K562 (cell line): ENCODE data around the gene SART1. TPM values are rescaled to one million over a fixed set of nuclear protein-coding genes. Genes with fewer than 3 reads are reported as not detected.

ENCODE experiments used
- ATAC-seq: fragments of 200-7000 bp; cut with Tn5 transposase; 3 replicates; pipeline ENCODE4 v1.9.1; 2020; ENCODE audit warnings: moderate library complexity
- BruUV-seq: library from RNA; stranded (reverse); fragments of 400-500 nt; replicated peaks from 2 replicates; lab custom pipeline; 2021; lab: Mats Ljungman, UMichigan
- CTCF ChIA-PET: fragments of 300-600 bp; formaldehyde crosslinking; extraction: SDS; loops from one replicate; lab custom pipeline; 2021; ENCODE audit warnings: low intra/inter-chr PET ratio; lab: Yijun Ruan, JAX
- POLR2A ChIA-PET: fragments of 300-600, 350-650 bp; sonication (Branson Sonifier 250); formaldehyde crosslinking; extraction: SDS; loops from one replicate; lab custom pipeline; 2021; ENCODE audit warnings: antibody characterized with exemption, inconsistent platforms; lab: Yijun Ruan, JAX
- DNase-seq, 4 experiments: peaks; one replicate each; pipeline versions ENCODE4 v3.0.0 to v3.0.0-alpha.2; 2011 to 2018; ENCODE audit warnings: low spot score in 3 of 4, mixed read lengths in 3 of 4; ENCODE audit errors: extremely low read depth in 1 of 4
- FAIRE-seq: peaks from 2 replicates; lab custom pipeline; 2011; peaks lifted over from hg19 to GRCh38; lab: Jason Lieb, UNC
- H2AFZ ChIP-seq: 2 replicates; pipeline ENCODE4 v1.6.0; 2011; ENCODE audit warnings: low read depth, low read length, control low read depth, inconsistent platforms
- H3K27ac ChIP-seq: fragments of 200-600 bp; 3 replicates; pipeline ENCODE4 v1.8.0; 2011; ENCODE audit warnings: low read depth, mild to moderate bottlenecking, control low read depth, inconsistent platforms, low read length, moderate library complexity, mixed read lengths; ENCODE audit errors: extremely low read depth
- H3K27me3 ChIP-seq, 2 experiments: fragments of 300-600 bp in 1 of 2; 2 replicates in 1 of 2; 3 replicates in 1 of 2; pipeline versions ENCODE4 v1.6.0 to v1.8.0; 2011; ENCODE audit warnings: inconsistent platforms in 2 of 2, low read length in 2 of 2, mild to moderate bottlenecking in 1 of 2, mixed read lengths in 1 of 2, moderate library complexity in 1 of 2; ENCODE audit not compliant: control insufficient read depth in 2 of 2, insufficient read depth in 2 of 2
- H3K36me3 ChIP-seq: fragments of 300-600 bp; 3 replicates; pipeline ENCODE4 v1.8.0; 2011; ENCODE audit warnings: mild to moderate bottlenecking, low read length, inconsistent platforms; ENCODE audit not compliant: control insufficient read depth, insufficient read depth
- H3K4me1 ChIP-seq, 2 experiments: fragments of 200-600 bp in 1 of 2; replicated peaks in 1 of 2; 2 replicates in 1 of 2; 3 replicates in 1 of 2; pipeline versions ENCODE4 v1.5.1 to v1.8.0; 2011; ENCODE audit warnings: inconsistent platforms in 2 of 2, low read length in 2 of 2, mild to moderate bottlenecking in 1 of 2, mixed read lengths in 1 of 2, moderate library complexity in 1 of 2; ENCODE audit not compliant: control insufficient read depth in 2 of 2, insufficient read depth in 2 of 2
- H3K4me2 ChIP-seq: 2 replicates; pipeline ENCODE4 v1.6.1; 2011; ENCODE audit warnings: low read length, control low read depth, inconsistent platforms, mixed read lengths; ENCODE audit not compliant: insufficient read depth
- H3K4me3 ChIP-seq: fragments of 200-600 bp; sonication (generic), shearing (Covaris generic); 2 replicates; pipeline ENCODE4 v1.5.1; 2016; ENCODE audit warnings: control low read depth, inconsistent platforms
- H3K79me2 ChIP-seq: fragments of 200-600 bp; 3 replicates; pipeline ENCODE4 v1.8.0; 2011; ENCODE audit warnings: low read length, inconsistent platforms; ENCODE audit not compliant: control insufficient read depth, insufficient read depth
- H3K9ac ChIP-seq, 2 experiments: 2 replicates each; pipeline versions ENCODE4 v1.6.0 to v1.6.1; 2011; ENCODE audit warnings: low read depth in 2 of 2, low read length in 2 of 2, control low read depth in 1 of 2, inconsistent platforms in 1 of 2, mild to moderate bottlenecking in 1 of 2, mixed read lengths in 1 of 2; ENCODE audit not compliant: insufficient read depth in 1 of 2
- H3K9me1 ChIP-seq: one replicate; pipeline ENCODE4 v1.6.0; 2011; ENCODE audit warnings: inconsistent platforms, mild to moderate bottlenecking, low read length, moderate library complexity; ENCODE audit not compliant: control insufficient read depth, insufficient read depth
- H3K9me3 ChIP-seq: replicated peaks from 2 replicates; pipeline ENCODE4 v1.5.1; 2011; ENCODE audit warnings: low read depth, low read length, inconsistent platforms; ENCODE audit not compliant: control insufficient read depth, insufficient read depth
- H4K20me1 ChIP-seq: replicated peaks from 2 replicates; pipeline ENCODE4 v1.6.1; 2011; ENCODE audit warnings: low read length, inconsistent platforms, mixed read lengths; ENCODE audit not compliant: control insufficient read depth, insufficient read depth
- ADNP ChIP-seq: fragments of 200-800 bp; sonication (Bioruptor generic); IDR thresholded peaks from 2 replicates; pipeline ENCODE4 v1.6.1; 2016; ENCODE audit warnings: missing genetic modification characterization, missing compliant biosample characterization
- ARID1B ChIP-seq: fragments of 450-650 bp; IDR thresholded peaks from 2 replicates; pipeline ENCODE4 v1.6.1; 2016; ENCODE audit warnings: antibody characterized with exemption, mild to moderate bottlenecking, inconsistent platforms
- ARNT ChIP-seq, 2 experiments: fragments of 450-650 bp; IDR thresholded peaks; 2 replicates each; pipeline ENCODE4 v1.6.1; 2016; ENCODE audit warnings: mild to moderate bottlenecking in 1 of 2
- CREB1 ChIP-seq, 2 experiments: sonication (generic) in 1 of 2; formaldehyde crosslinking in 1 of 2; IDR thresholded peaks; 2 replicates each; pipeline versions ENCODE4 v1.6.1 to v1.8.0; 2012 to 2022; ENCODE audit warnings: inconsistent platforms in 1 of 2, mild to moderate bottlenecking in 1 of 2, missing genetic modification reagents in 1 of 2, moderate library complexity in 1 of 2
- LARP7 ChIP-seq: fragments of 450-650 bp; IDR thresholded peaks from 2 replicates; pipeline ENCODE4 v1.6.1; 2016
- MLLT1 ChIP-seq, 2 experiments: fragments of 450-650 bp; IDR thresholded peaks; 2 replicates each; pipeline ENCODE4 v1.6.1; 2016
- NFATC3 ChIP-seq: fragments of 450-650 bp; IDR thresholded peaks from 2 replicates; pipeline ENCODE4 v1.6.1; 2017; ENCODE audit warnings: mild to moderate bottlenecking
- SAP30 ChIP-seq: fragments of 200-600 bp; sonication (generic); IDR thresholded peaks from 2 replicates; pipeline ENCODE4 v1.6.1; 2012; ENCODE audit warnings: borderline replicate concordance, low read depth, mild to moderate bottlenecking, moderate library complexity, low read length, control low read depth, inconsistent platforms; ENCODE audit not compliant: insufficient read depth, poor library complexity, severe bottlenecking
- SMARCA4 ChIP-seq: fragments of 450-650 bp; IDR thresholded peaks from 2 replicates; pipeline ENCODE4 v1.6.1; 2016
- SNAPC5 ChIP-seq: fragments of 250-450 bp; sonication (Bioruptor Pico); IDR thresholded peaks from 2 replicates; pipeline ENCODE4 v1.8.0; 2021; ENCODE audit warnings: moderate library complexity, mild to moderate bottlenecking, inconsistent platforms
- ZFP91 ChIP-seq: sonication (generic); formaldehyde crosslinking; IDR thresholded peaks from 2 replicates; pipeline ENCODE4 v1.8.0; 2022; ENCODE audit warnings: mild to moderate bottlenecking, missing genetic modification reagents
- ZNF644 ChIP-seq: fragments of 200-800 bp; sonication (Bioruptor generic); IDR thresholded peaks from 2 replicates; pipeline ENCODE4 v1.6.1; 2016; ENCODE audit warnings: low read depth, missing genetic modification characterization, missing compliant biosample characterization
- ZNF655 ChIP-seq: fragments of 250-450 bp; sonication (Bioruptor Pico); IDR thresholded peaks from 2 replicates; pipeline ENCODE4 v1.5.0; 2021
- WGBS: fragments of 100-300 bp; shearing (Covaris generic); methylation state at CpG from one replicate; pipeline ENCODE4 v1.1.6; 2016; ENCODE audit warnings: low coverage, mixed read lengths; ENCODE audit not compliant: insufficient coverage; ENCODE audit errors: missing lambda C conversion rate; 5-methylcytosine and 5-hydroxymethylcytosine counted together
- in situ Hi-C: fragments of 300-500 bp; cut with MboI; formaldehyde crosslinking; loops from 4 replicates; pipeline ENCODE4 v1.15.0; 2018; ENCODE audit warnings: inconsistent platforms, mixed read lengths
- intact Hi-C: fragments of 100-400 bp; cut with micrococcal nuclease; formaldehyde crosslinking; loops from 2 replicates; pipeline ENCODE4 v1.14.2; 2022
- polyA plus RNA-seq, 8 experiments: library from polyadenylated mRNA; depleted of rRNA in 4 of 8; stranded (reverse) in 5 of 8; unstranded in 3 of 8; fragments of >200 nt; fragmentation: Nextera tagmentation in 2 of 8; fragmentation: Illumina TruSeq in 1 of 8; extraction: Ambion mirVana in 2 of 8; extraction: Trizol in 1 of 8; gene quantifications; 2 replicates each; pipeline versions ENCODE4 v1.2.1 to v1.2.3, GENCODE V29; 2011 to 2014; ENCODE audit warnings: inconsistent platforms in 1 of 8, missing spikeins in 1 of 8
- total RNA-seq, 7 experiments: library from RNA; depleted of rRNA in 6 of 7; stranded (reverse); fragments of >200 nt in 6 of 7; fragmentation: Illumina TruSeq in 2 of 7; extraction: Trizol in 2 of 7; gene quantifications; 2 replicates each; pipeline versions ENCODE4 v1.2.1 to v1.2.3, GENCODE V29; 2011 to 2021; ENCODE audit warnings: low replicate concordance in 1 of 7

The SART1 gene
- total and polyA plus RNA-seq, 9 of the 15 experiments (the other 6 are each of a cell fraction or from before 2014, with no cell fraction given), result 4.8 to 84.1 (median 31.7) TPM

GRCh38 chr11:65960824-65961266 lies 689 bp upstream of the SART1 start:
- H3K4me2 ChIP-seq, result peak overlapping the region; percentile 98
- no peaks in the 10 kb centered on the region for H3K9me3 ChIP-seq
- peak overlapping the region; percentile 100 for H3K4me3 ChIP-seq
- peak overlapping the region; percentile 96 to 98 for H3K9ac ChIP-seq
- peak in 2 of 4 experiments; percentile 62 to 67 for DNase-seq
- H3K79me2 ChIP-seq, result peaks cover 35% of the 10 kb centered on the region
- H3K27me3 ChIP-seq, result no peaks in the 10 kb centered on the region
- peaks cover 26% of the 10 kb centered on the region; the same call in 2 of the 3 replicates for H3K36me3 ChIP-seq
- ChIA-PET POLR2A (interaction anchor here (0.7 to 2.6 kb wide), 9 partner anchors 12 to 99 kb away, joined by 3 to 17 read pairs (median 5); partner anchors contain the start of genes CCDC85B and FOSL1), CTCF (no interaction called here)
- no peak for FAIRE-seq
- peak overlapping the region; percentile 96 for H2AFZ ChIP-seq
- H3K9me1 ChIP-seq, result peaks cover 3% of the 10 kb centered on the region
- 0 out of 2 replicates have a peak, but pooled peaks cover 2% of the 10 kb centered on the region for H4K20me1 ChIP-seq
- H3K4me1 ChIP-seq, result peaks cover 12 to 36% of the 10 kb centered on the region in 2 experiments; a peak in 4 of 5 replicates
- intact Hi-C loops (loop anchor here (1.0 to 2.0 kb wide), 3 partner anchors 42 to 72 kb away; partner anchors contain the start of genes BANF1, C11orf68, DRAP1 and EIF1AD), in situ Hi-C loops (no loop called here)
- peak overlapping the region; percentile 96 for H3K27ac ChIP-seq
- no TSS peak for BruUV-seq
- WGBS, result 27% methylated on average over 15 of the region's 16 CpGs
- ATAC-seq, result peak; percentile 55
- 0 out of 2 replicates have a peak, but pooled peaks have one; percentile 60 for TF ChIP-seq SMARCA4
- TF ChIP-seq ARNT (IDR thresholded peaks at IDR 0.05), result peak in 1 of 2 experiments; percentile 57; a peak in 1 of 4 replicates
- TF ChIP-seq ADNP (tag), result peak; percentile 44; the same call in 1 of the 2 replicates
- TF ChIP-seq ZFP91 (CRISPR knock-in tag), result no peak
- peak; percentile 19 for TF ChIP-seq SAP30
- TF ChIP-seq ZNF644 (tag), result 0 out of 2 replicates have a peak, but pooled peaks have one; percentile 35
- TF ChIP-seq MLLT1 (IDR thresholded peaks at IDR 0.05), result peak in 1 of 2 experiments; percentile 70; a peak in 1 of 4 replicates
- no peak for TF ChIP-seq SNAPC5 (CRISPR knock-in tag)
- TF ChIP-seq LARP7, result peak; percentile 17; the same call in 1 of the 2 replicates
- TF ChIP-seq NFATC3, result peak; percentile 73; the same call in 1 of the 2 replicates
- no peak for TF ChIP-seq ZNF655
- TF ChIP-seq ARID1B, result peak; percentile 36
- no peak for TF ChIP-seq CREB1 (IDR thresholded peaks at IDR 0.05)
- no peak for TF ChIP-seq CREB1 (CRISPR knock-in tag; IDR thresholded peaks at IDR 0.05)
